B cell (primary cell): ENCODE data around the gene TMEM219. TPM values are rescaled to one million over a fixed set of nuclear protein-coding genes. Genes with fewer than 3 reads are reported as not detected.

Experiments used
- ATAC-seq: fragments of 200-7000 bp; cut with Tn5 transposase; one replicate; pipeline ENCODE4 v1.10.0; 2021; ENCODE audit warnings: low read depth, mild to moderate bottlenecking, moderate number of reproducible peaks, moderate library complexity
- CTCF ChIA-PET: fragments of 350-600 bp; sonication (Branson Sonifier 250); formaldehyde crosslinking; loops from one replicate; lab custom pipeline; 2021; ENCODE audit warnings: antibody characterized with exemption, inconsistent platforms; lab: Charles Lee
- POLR2A ChIA-PET: fragments of 350-600 bp; sonication (Branson Sonifier 250); formaldehyde crosslinking; loops from one replicate; lab custom pipeline; 2021; ENCODE audit warnings: antibody characterized with exemption; lab: Charles Lee
- DNase-seq: peaks from one replicate; pipeline ENCODE4 v3.0.0; 2013
- H2AFZ ChIP-seq: 2 replicates; pipeline ENCODE4 v1.6.1; 2012; ENCODE audit warnings: mild to moderate bottlenecking, low read depth, low read length; ENCODE audit not compliant: insufficient read depth, poor library complexity, severe bottlenecking
- H3K27ac ChIP-seq, 2 donors: 1 replicate in 1 of 2; 2 replicates in 1 of 2; pipeline ENCODE4 v1.5.1; 2012 to 2013; ENCODE audit warnings: low read length in 2 of 2, mild to moderate bottlenecking in 2 of 2, moderate library complexity in 1 of 2
- H3K27me3 ChIP-seq, 4 experiments: fragments of 200-600 bp in 1 of 4; sonication (generic) in 1 of 4; replicated peaks in 1 of 4; 1 replicate in 2 of 4; 2 replicates in 2 of 4; pipeline versions ENCODE4 v1.6.1 to v1.7.0; 2013 to 2016; ENCODE audit warnings: low read length in 3 of 4, mild to moderate bottlenecking in 2 of 4, mixed read lengths in 1 of 4, moderate library complexity in 1 of 4; ENCODE audit not compliant: insufficient read depth in 4 of 4, control insufficient read depth in 3 of 4; ENCODE audit errors: control extremely low read depth in 1 of 4
- H3K36me3 ChIP-seq, 2 experiments: replicated peaks in 1 of 2; 1 replicate in 1 of 2; 2 replicates in 1 of 2; pipeline versions ENCODE4 v1.6.1 to v1.7.1; 2013; ENCODE audit warnings: low read length in 1 of 2; ENCODE audit not compliant: insufficient read depth in 2 of 2, control insufficient read depth in 1 of 2; ENCODE audit errors: control extremely low read depth in 1 of 2, extremely low read depth in 1 of 2
- H3K4me1 ChIP-seq, 2 donors: fragments of 200-600 bp in 1 of 2; sonication (generic) in 1 of 2; 1 replicate in 1 of 2; 2 replicates in 1 of 2; pipeline versions ENCODE4 v1.5.1 to v1.6.1; 2013 to 2017; ENCODE audit warnings: low read length in 2 of 2; ENCODE audit not compliant: control insufficient read depth in 2 of 2, insufficient read depth in 2 of 2
- H3K4me2 ChIP-seq: replicated peaks from 2 replicates; pipeline ENCODE3; 2012; ENCODE audit warnings: mild to moderate bottlenecking, low read depth, low read length; ENCODE audit not compliant: poor library complexity, severe bottlenecking
- H3K4me3 ChIP-seq, 5 experiments: fragments of 200-600 bp in 1 of 5; sonication (generic) in 1 of 5; 1 replicate in 3 of 5; 2 replicates in 2 of 5; pipeline versions ENCODE4 v1.5.1 to v1.7.0; 2011 to 2016; ENCODE audit warnings: low read length in 4 of 5, mild to moderate bottlenecking in 4 of 5, low read depth in 2 of 5, control low read depth in 1 of 5, moderate library complexity in 1 of 5; ENCODE audit not compliant: insufficient read depth in 1 of 5; ENCODE audit errors: control extremely low read depth in 1 of 5, extremely low read depth in 1 of 5
- H3K79me2 ChIP-seq: fragments of 200-600 bp; sonication (generic); one replicate; pipeline ENCODE4 v1.6.0; 2016; ENCODE audit warnings: low read length; ENCODE audit not compliant: control insufficient read depth, insufficient read depth
- H3K9ac ChIP-seq: fragments of 200-600 bp; sonication (generic); 2 replicates; pipeline ENCODE4 v1.6.1; 2017; ENCODE audit warnings: mild to moderate bottlenecking, low read length, moderate library complexity
- H3K9me3 ChIP-seq, 3 donors: one replicate each; pipeline versions ENCODE4 v1.6.1 to v1.7.1; 2013; ENCODE audit warnings: low read length in 2 of 3; ENCODE audit not compliant: control insufficient read depth in 2 of 3, insufficient read depth in 1 of 3; ENCODE audit errors: control extremely low read depth in 1 of 3
- H4K20me1 ChIP-seq: 2 replicates; pipeline ENCODE4 v1.6.0; 2012; ENCODE audit warnings: mild to moderate bottlenecking, low read length; ENCODE audit not compliant: insufficient read depth, control insufficient read depth, poor library complexity, severe bottlenecking
- H3K27ac Mint-ChIP-seq: one replicate; pipeline ENCODE4 v1.8.0; 2021; ENCODE audit warnings: mixed read lengths
- H3K27me3 Mint-ChIP-seq: one replicate; pipeline ENCODE4 v1.8.0; 2021; ENCODE audit warnings: mixed read lengths
- H3K4me1 Mint-ChIP-seq: one replicate; pipeline ENCODE4 v1.8.0; 2021; ENCODE audit warnings: mixed read lengths
- H3K4me3 Mint-ChIP-seq: one replicate; pipeline ENCODE4 v1.8.0; 2021; ENCODE audit warnings: mixed read lengths
- H3K9me3 Mint-ChIP-seq: one replicate; pipeline ENCODE4 v1.8.0; 2022; ENCODE audit warnings: mixed read lengths; ENCODE audit not compliant: insufficient read depth
- CTCF ChIP-seq: fragments of 200-600 bp; IDR thresholded peaks from one replicate; pipeline ENCODE4 v1.8.0; 2022; ENCODE audit warnings: antibody characterized with exemption, mild to moderate bottlenecking
- EZH2 ChIP-seq: IDR thresholded peaks from 2 replicates; pipeline ENCODE4 v1.6.1; 2012; ENCODE audit warnings: borderline replicate concordance, low read depth, mild to moderate bottlenecking, moderate library complexity, low read length; ENCODE audit not compliant: insufficient read depth, poor library complexity, severe bottlenecking
- WGBS: methylation state at CpG from one replicate; pipeline ENCODE4 v1.1.5; 2013; ENCODE audit warnings: missing lambda C conversion rate; ENCODE audit not compliant: insufficient coverage; 5-methylcytosine and 5-hydroxymethylcytosine counted together
- intact Hi-C: fragments of 100-400 bp; cut with micrococcal nuclease; formaldehyde crosslinking; loops from one replicate; pipeline ENCODE4 v1.10.0; 2022
- polyA plus RNA-seq: library from polyadenylated mRNA; depleted of rRNA; stranded (reverse); fragments of >200 nt; gene quantifications from 2 replicates; pipeline ENCODE4 v1.2.3, GENCODE V29; 2012
- total RNA-seq, 2 donors: library from RNA; stranded (reverse); fragments of 120-200 nt in 1 of 2; gene quantifications; 1 replicate in 1 of 2; 2 replicates in 1 of 2; pipeline versions ENCODE4 v1.2.3 to v1.2.4, GENCODE V29; 2013 to 2022

The TMEM219 gene
- total and polyA plus RNA-seq, 2 donors (not counting 1 experiment from before 2014, with no cell fraction given) = 66.6 to 103 TPM

- ATAC-seq (no peak), DNase-seq (no peak)
- H3K27ac ChIP-seq = no peak overlapping the region
- 100% methylated on average over 1 of the region's 1 CpG for WGBS
- H3K27me3 ChIP-seq = no peaks in the 10 kb centered on the region
- no peaks in the 10 kb centered on the region for H3K9me3 Mint-ChIP-seq
- H3K79me2 ChIP-seq = peaks cover 7% of the 10 kb centered on the region
- TF ChIP-seq EZH2 (no peak), CTCF (no peak)
- H3K4me3 ChIP-seq = no peak overlapping the region
- H3K27me3 Mint-ChIP-seq = no peaks in the 10 kb centered on the region
- peaks cover 6 to 54% of the 10 kb centered on the region in 2 experiments for H3K36me3 ChIP-seq
- no peak overlapping the region for H2AFZ ChIP-seq
- ChIA-PET CTCF (no interaction called here), POLR2A (interaction anchor here (0.6 kb wide), 1 partner anchor 12 kb away, joined by 9 read pairs; no protein-coding TSS in a partner anchor)
- no peak overlapping the region for H3K27ac Mint-ChIP-seq
- H3K4me2 ChIP-seq = no peak overlapping the region
- H3K4me1 Mint-ChIP-seq = no peaks in the 10 kb centered on the region
- no peaks in the 10 kb centered on the region for H4K20me1 ChIP-seq
- H3K4me3 Mint-ChIP-seq = no peak overlapping the region
- no peaks in the 10 kb centered on the region for H3K4me1 ChIP-seq
- intact Hi-C loops = no loop called here
- H3K9me3 ChIP-seq = no peaks in the 10 kb centered on the region
- no peak overlapping the region for H3K9ac ChIP-seq
Measured at GRCh38 chr16:29916979-29917378, 44.9 kb upstream of the TMEM219 start.

GRCh38 chr16:29920288-29921033 is 41.4 kb upstream of the TMEM219 start:
- ATAC-seq = no peak
- intact Hi-C loops = loop anchor here (10.0 kb wide), 1 partner anchor 326 kb away; no protein-coding TSS in a partner anchor
- 100% methylated on average over 2 of the region's 6 CpGs for WGBS
- H3K9ac ChIP-seq = no peak overlapping the region
- H3K36me3 ChIP-seq = peaks cover 6 to 55% of the 10 kb centered on the region in 2 experiments
- CTCF ChIA-PET = no interaction called here
- H3K4me3 Mint-ChIP-seq = no peak overlapping the region
- no peak overlapping the region for H2AFZ ChIP-seq
- no peaks in the 10 kb centered on the region for H3K27me3 Mint-ChIP-seq
- H3K9me3 ChIP-seq = no peaks in the 10 kb centered on the region
- DNase-seq = no peak
- H3K4me2 ChIP-seq = no peak overlapping the region
- H4K20me1 ChIP-seq = peaks cover 22% of the 10 kb centered on the region
- no peak for TF ChIP-seq CTCF
- TF ChIP-seq EZH2 = no peak
- H3K27me3 ChIP-seq = no peaks in the 10 kb centered on the region
- no peaks in the 10 kb centered on the region for H3K9me3 Mint-ChIP-seq
- H3K79me2 ChIP-seq = peaks cover 31% of the 10 kb centered on the region
- H3K4me1 ChIP-seq = peaks cover 7 to 10% of the 10 kb centered on the region in 2 donors
- H3K27ac ChIP-seq = no peak overlapping the region
- peaks cover 12% of the 10 kb centered on the region for H3K4me1 Mint-ChIP-seq
- no peak overlapping the region for H3K4me3 ChIP-seq
- H3K27ac Mint-ChIP-seq = no peak overlapping the region
- POLR2A ChIA-PET = no interaction called here
